Progenitor cell of endocrine pancreas (in vitro differentiated cells): ENCODE measurements around the gene TASOR2. TPM values are rescaled to one million over a fixed set of nuclear protein-coding genes. Genes with fewer than 3 reads are reported as not detected.

Experiments used
- DNase-seq: peaks from one replicate; pipeline ENCODE4 v3.0.0; 2021; ENCODE audit warnings: low spot score; ENCODE audit not compliant: unreplicated experiment
- H3K27ac Mint-ChIP-seq: 2 replicates; pipeline ENCODE4 v1.8.0; 2021; ENCODE audit warnings: mild to moderate bottlenecking, moderate library complexity, mixed read lengths
- H3K27me3 Mint-ChIP-seq: 2 replicates; pipeline ENCODE4 v1.8.0; 2021; ENCODE audit warnings: mixed read lengths
- H3K36me3 Mint-ChIP-seq: 2 replicates; pipeline ENCODE4 v1.8.0; 2022; ENCODE audit warnings: mixed read lengths; ENCODE audit not compliant: insufficient read depth
- H3K4me1 Mint-ChIP-seq: 2 replicates; pipeline ENCODE4 v1.8.0; 2021; ENCODE audit warnings: low read depth, mixed read lengths
- H3K4me3 Mint-ChIP-seq: 2 replicates; pipeline ENCODE4 v1.8.0; 2021; ENCODE audit warnings: low read depth, mild to moderate bottlenecking, moderate library complexity, mixed read lengths
- H3K9me3 Mint-ChIP-seq: 2 replicates; pipeline ENCODE4 v1.8.0; 2021; ENCODE audit warnings: low read depth, mixed read lengths
- CTCF ChIP-seq: fragments of 200-600 bp; sonication (generic); IDR thresholded peaks from one replicate; pipeline ENCODE4 v1.5.0; 2021; ENCODE audit warnings: antibody characterized with exemption, mild to moderate bottlenecking; ENCODE audit not compliant: unreplicated experiment
- long read RNA-seq: library from polyadenylated mRNA; unstranded; transcript quantifications from one replicate; pipeline ENCODE4 v2.0.0, GENCODE V29; 2020
- total RNA-seq: library from RNA; stranded (reverse); gene quantifications from 2 replicates; pipeline ENCODE4 v1.2.1, GENCODE V29; 2021

Gene TASOR2
- 57.1 and 57.7 TPM in 2 replicates for total RNA-seq
- long read RNA-seq, partial matches to known transcripts, result 19 of 24 reads
- long read RNA-seq, other reads (novel, unspliced or antisense), result 4 of 24 reads

GRCh38 chr10:5684318-5684970 is at the start of gene TASOR2:
TASOR2 (plus strand) TSS chr10:5684838; CDS start chr10:5720643, 35,805 bp downstream.
- DNase-seq, result peak; percentile 93
- TF ChIP-seq CTCF, result no peak
- Mint-ChIP-seq H3K4me1 (peaks cover 17% of the 10 kb centered on the region), H3K27me3 (peaks cover 16% of the 10 kb centered on the region), H3K9me3 (no peaks in the 10 kb centered on the region), H3K27ac (peak within 1 kb of the TSS; percentile 96), H3K36me3 (no peaks in the 10 kb centered on the region), H3K4me3 (peak within 1 kb of the TSS; percentile 88)

DNA sequence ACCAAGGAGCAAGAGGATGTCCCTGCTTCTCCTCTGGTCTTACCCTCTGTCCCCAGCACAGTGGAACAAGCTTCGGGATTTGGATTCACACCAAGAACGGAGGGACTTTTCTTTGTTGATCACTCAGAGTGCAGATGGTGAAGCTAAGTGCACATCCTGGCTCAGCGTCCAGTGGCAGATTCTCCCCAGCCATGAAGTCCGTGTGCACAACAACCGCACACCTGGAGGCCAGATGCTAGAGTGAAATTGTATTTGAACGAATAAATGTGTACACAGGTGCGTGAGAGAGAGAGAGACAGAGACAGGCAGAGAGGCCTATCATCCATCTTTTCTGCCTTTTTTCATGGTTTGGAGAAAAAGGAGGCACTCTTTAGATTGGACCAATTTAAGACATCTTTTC is 49.7 kb upstream of the TASOR2 start:
- no peak overlapping the region for H3K27ac Mint-ChIP-seq
- H3K4me1 Mint-ChIP-seq, result peaks cover 19% of the 10 kb centered on the region
- no peak for DNase-seq
- no peak for TF ChIP-seq CTCF
- H3K4me3 Mint-ChIP-seq, result no peak overlapping the region
- H3K27me3 Mint-ChIP-seq, result no peaks in the 10 kb centered on the region
- peaks cover 2% of the 10 kb centered on the region for H3K36me3 Mint-ChIP-seq
- no peaks in the 10 kb centered on the region for H3K9me3 Mint-ChIP-seq

GRCh38 chr10:5638494-5638893 is 46.1 kb upstream of the TASOR2 start:
- DNase-seq, result no peak
- Mint-ChIP-seq H3K4me3 (no peak overlapping the region), H3K27me3 (no peaks in the 10 kb centered on the region), H3K4me1 (peaks cover 2% of the 10 kb centered on the region), H3K9me3 (no peaks in the 10 kb centered on the region), H3K36me3 (peaks cover 15% of the 10 kb centered on the region), H3K27ac (no peak overlapping the region)
- TF ChIP-seq CTCF, result no peak

- H3K36me3 Mint-ChIP-seq, result peaks cover 19% of the 10 kb centered on the region
- no peak overlapping the region for H3K4me3 Mint-ChIP-seq
- H3K9me3 Mint-ChIP-seq, result no peaks in the 10 kb centered on the region
- no peak for DNase-seq
- H3K27me3 Mint-ChIP-seq, result no peaks in the 10 kb centered on the region
- TF ChIP-seq CTCF, result no peak
- H3K27ac Mint-ChIP-seq, result no peak overlapping the region
- no peaks in the 10 kb centered on the region for H3K4me1 Mint-ChIP-seq
Observed at GRCh38 chr10:5639066-5639465, 45.6 kb upstream of the TASOR2 start.

DNA sequence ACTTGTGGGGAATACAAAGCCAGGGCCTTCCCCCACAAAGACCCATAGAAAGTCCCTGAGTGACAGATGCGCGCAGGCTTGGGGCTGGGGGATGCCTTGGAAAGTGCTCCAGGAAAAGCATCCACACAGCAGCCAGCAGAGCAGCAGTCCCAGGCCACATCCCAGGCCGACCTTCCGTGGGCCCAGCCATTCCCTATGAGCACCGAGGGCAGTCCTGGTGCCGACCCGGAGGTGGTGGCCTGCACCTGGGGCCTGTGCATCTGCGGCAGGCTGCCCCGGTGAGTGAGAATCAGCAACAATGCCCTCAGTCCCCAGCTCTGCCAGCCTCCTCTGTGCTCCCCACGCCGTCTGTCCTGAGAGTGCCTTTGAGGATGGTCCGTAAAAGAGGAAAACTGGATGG is 44.6 kb upstream of the TASOR2 start:
- no peak overlapping the region for H3K4me3 Mint-ChIP-seq
- no peak overlapping the region for H3K27ac Mint-ChIP-seq
- H3K9me3 Mint-ChIP-seq, result no peaks in the 10 kb centered on the region
- H3K4me1 Mint-ChIP-seq, result no peaks in the 10 kb centered on the region
- DNase-seq, result no peak
- H3K27me3 Mint-ChIP-seq, result no peaks in the 10 kb centered on the region
- no peak for TF ChIP-seq CTCF
- peaks cover 21% of the 10 kb centered on the region for H3K36me3 Mint-ChIP-seq
